ENCODE data around the gene RBBP5.
"Not testable (repeated sequence)": the region's sequence is repeated elsewhere in the genome, so short reads cannot be mapped to it uniquely, and the experiment has no call there.

RBBP5 gene, protein sequence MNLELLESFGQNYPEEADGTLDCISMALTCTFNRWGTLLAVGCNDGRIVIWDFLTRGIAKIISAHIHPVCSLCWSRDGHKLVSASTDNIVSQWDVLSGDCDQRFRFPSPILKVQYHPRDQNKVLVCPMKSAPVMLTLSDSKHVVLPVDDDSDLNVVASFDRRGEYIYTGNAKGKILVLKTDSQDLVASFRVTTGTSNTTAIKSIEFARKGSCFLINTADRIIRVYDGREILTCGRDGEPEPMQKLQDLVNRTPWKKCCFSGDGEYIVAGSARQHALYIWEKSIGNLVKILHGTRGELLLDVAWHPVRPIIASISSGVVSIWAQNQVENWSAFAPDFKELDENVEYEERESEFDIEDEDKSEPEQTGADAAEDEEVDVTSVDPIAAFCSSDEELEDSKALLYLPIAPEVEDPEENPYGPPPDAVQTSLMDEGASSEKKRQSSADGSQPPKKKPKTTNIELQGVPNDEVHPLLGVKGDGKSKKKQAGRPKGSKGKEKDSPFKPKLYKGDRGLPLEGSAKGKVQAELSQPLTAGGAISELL

DNA sequence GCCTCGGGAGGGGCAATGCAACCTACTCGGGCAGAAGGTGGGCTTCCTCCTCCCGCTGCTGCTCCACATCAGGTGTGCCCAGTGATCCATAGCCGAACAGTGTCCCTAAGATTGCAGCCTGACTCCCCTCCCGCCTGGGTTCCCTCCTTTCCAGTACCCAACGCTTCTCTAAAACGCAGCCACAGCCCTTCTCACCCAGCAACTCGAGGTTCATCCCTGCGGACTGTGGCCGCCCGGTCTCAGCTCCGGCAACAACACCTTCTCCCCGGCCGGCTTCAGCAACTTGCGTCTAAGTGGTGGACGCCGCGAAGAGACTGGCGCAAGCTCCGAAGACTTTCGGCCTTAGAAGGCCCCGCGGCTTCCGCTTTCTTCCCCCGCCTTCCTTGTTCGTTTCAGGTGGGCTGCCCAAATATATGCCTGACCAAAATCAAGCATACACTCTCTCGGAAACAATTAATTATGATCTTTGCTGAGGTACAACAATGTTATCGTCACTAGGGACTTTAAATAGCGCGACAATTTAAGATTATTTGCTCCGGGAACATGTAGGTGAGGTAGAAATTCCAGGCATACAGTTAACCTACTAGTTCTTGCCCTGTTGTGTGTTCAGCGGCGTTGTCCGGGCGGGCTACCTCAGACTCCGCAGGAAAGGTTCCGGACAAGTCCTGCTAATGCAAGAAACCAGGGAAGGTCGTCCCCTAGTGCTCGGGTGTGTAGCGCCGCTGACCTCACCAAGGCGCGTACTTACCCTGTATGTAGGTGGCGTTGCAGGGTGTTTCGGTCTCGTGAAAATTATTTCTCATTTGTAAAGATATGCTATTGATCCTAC lies at the start of gene RBBP5:
Gene RBBP5 (minus strand): TSS at position 319 of the 829 bp plus-strand sequence. CDS start 105 bp downstream, at position 214.
- H3K9ac ChIP-seq (ENCODE audit: low read depth, low read length): peak within 1 kb of the TSS; percentile 98
- peak within 1 kb of the TSS; percentile 78 for H3K27ac ChIP-seq (ENCODE audit: low read length)
- H3K4me1 ChIP-seq (ENCODE audit: insufficient read depth, low read length): peaks cover 6% of the 10 kb centered on the region; the same call in 1 of the 2 replicates
- H3K27me3 ChIP-seq (ENCODE audit: insufficient read depth, low read length): no peaks in the 10 kb centered on the region
- H3K9me3 ChIP-seq (ENCODE audit: insufficient read depth, low read depth, low read length): no peaks in the 10 kb centered on the region
- H3K4me3 ChIP-seq (ENCODE audit: low read length): peak within 1 kb of the TSS; percentile 98
- H3K36me3 ChIP-seq (ENCODE audit: insufficient read depth, low read depth, low read length): peaks cover 15% of the 10 kb centered on the region; the same call in 1 of the 2 replicates

DNA sequence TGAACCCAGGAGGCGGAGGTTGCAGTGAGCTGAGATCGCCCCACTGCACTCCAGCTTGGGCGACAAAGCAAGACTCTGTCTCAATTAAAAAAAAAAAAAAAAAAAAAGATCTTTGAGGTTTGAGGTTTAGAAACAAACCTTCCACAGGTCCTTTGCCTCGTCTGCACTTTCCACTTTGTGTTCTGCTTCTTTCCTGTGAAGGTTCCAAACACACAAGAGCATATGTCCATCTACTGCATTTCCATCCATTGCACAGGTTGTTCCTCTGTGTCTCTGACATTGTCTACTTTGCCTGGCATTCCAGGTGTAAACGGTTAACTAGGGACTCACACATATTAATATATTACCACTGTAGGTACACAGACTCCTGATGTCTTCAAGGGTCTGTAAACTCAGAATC lies 49.6 kb upstream of the RBBP5 start:
- no peak overlapping the region for H3K27ac ChIP-seq (ENCODE audit: low read length)
- peaks cover 24% of the 10 kb centered on the region for H3K36me3 ChIP-seq (ENCODE audit: insufficient read depth, low read depth, low read length)
- no peak overlapping the region for H3K9ac ChIP-seq (ENCODE audit: low read depth, low read length)
- no peak overlapping the region for H3K4me3 ChIP-seq (ENCODE audit: low read length)
- H3K27me3 ChIP-seq (ENCODE audit: insufficient read depth, low read length): no peaks in the 10 kb centered on the region
- no peaks in the 10 kb centered on the region for H3K4me1 ChIP-seq (ENCODE audit: insufficient read depth, low read length)
- no peaks in the 10 kb centered on the region for H3K9me3 ChIP-seq (ENCODE audit: insufficient read depth, low read depth, low read length)

DNA sequence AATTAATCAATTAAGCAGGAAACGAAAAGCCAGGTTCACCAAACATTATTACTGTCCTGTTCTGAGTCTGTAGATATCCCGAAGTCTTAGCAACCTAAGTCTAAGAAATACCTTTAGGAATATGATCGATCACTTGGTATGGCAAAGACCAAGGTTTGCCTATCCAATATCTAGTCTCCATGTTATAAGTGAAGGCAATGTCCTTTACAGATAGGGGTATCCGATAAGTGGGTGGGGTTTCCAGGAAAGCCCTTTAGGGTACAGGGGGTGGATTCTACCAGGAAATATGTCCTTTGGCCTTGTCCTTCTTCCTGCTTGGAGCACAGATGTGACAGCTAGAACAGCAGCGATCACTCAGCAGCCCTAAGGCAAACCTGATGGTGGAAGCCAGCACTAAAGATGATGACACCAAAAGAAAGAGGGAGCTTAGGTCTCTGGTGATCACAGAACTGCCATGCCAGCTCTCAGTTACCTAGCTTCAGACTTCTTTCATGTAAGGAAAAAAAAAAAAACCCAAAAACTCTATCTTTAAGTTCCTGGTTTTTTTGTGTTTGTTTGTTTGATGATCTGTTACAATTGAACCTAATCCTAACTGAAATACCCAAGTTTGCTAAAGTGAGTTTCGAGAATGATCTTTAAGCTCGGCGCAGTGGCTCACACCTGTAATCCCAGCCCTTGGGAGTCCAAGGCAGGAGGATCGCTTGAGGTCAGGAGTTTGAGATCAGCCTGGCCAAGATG lies 48.9 kb upstream of the RBBP5 start:
- Histone ChIP-seq H3K4me3 (ENCODE audit: low read length) (no peak overlapping the region), H3K27me3 (ENCODE audit: insufficient read depth, low read length) (no peaks in the 10 kb centered on the region), H3K36me3 (ENCODE audit: insufficient read depth, low read depth, low read length) (peaks cover 26% of the 10 kb centered on the region), H3K4me1 (ENCODE audit: insufficient read depth, low read length) (no peaks in the 10 kb centered on the region), H3K27ac (ENCODE audit: low read length) (no peak overlapping the region), H3K9me3 (ENCODE audit: insufficient read depth, low read depth, low read length) (no peaks in the 10 kb centered on the region), H3K9ac (ENCODE audit: low read depth, low read length) (no peak overlapping the region)

DNA sequence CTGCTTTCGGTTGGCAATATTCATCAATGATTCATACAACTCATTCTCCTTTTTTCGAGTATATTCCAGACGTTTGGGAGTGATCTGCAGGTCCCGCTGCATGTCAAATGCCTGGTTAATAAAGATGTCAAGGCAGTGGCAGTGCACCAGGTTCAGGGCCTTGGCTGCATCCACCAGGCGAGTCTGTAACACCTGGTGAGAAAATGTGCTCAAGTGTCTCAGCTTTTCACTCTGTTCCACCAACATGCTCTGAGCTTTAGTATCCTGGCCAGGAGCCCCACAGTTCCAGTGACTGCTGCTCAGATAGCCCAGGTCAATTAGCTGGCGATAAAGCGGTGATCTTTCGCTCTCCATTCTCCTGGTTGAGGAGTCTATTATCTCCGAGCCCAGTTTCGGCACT lies 47.5 kb upstream of the RBBP5 start:
- H3K4me3 ChIP-seq (ENCODE audit: low read length): no peak overlapping the region
- H3K4me1 ChIP-seq (ENCODE audit: insufficient read depth, low read length): no peaks in the 10 kb centered on the region
- H3K36me3 ChIP-seq (ENCODE audit: insufficient read depth, low read depth, low read length): peaks cover 33% of the 10 kb centered on the region
- no peak overlapping the region for H3K9ac ChIP-seq (ENCODE audit: low read depth, low read length)
- H3K9me3 ChIP-seq (ENCODE audit: insufficient read depth, low read depth, low read length): no peaks in the 10 kb centered on the region
- H3K27me3 ChIP-seq (ENCODE audit: insufficient read depth, low read length): no peaks in the 10 kb centered on the region
- no peak overlapping the region for H3K27ac ChIP-seq (ENCODE audit: low read length)

DNA sequence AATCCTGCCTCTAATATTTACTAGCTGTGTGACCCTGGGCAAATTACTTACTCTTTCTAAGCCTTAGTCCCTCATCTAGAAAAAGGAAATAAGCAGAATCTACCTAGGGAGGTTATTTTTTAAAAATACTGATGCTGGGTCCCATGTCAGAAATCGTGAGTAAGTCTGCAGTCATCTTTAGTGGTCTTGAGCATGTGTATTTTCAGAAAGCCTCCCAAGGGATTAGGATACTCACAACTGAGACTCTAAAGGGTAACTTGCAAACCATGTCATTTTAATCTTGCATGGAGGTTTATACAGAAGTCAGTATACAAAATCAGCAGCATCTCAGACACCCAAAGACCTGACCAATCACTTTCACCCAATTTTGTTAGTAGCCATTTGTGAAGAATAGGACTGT lies 46.5 kb upstream of the RBBP5 start:
- H3K4me3 ChIP-seq (ENCODE audit: low read length): no peak overlapping the region
- no peaks in the 10 kb centered on the region for H3K4me1 ChIP-seq (ENCODE audit: insufficient read depth, low read length)
- no peaks in the 10 kb centered on the region for H3K9me3 ChIP-seq (ENCODE audit: insufficient read depth, low read depth, low read length)
- H3K9ac ChIP-seq (ENCODE audit: low read depth, low read length): no peak overlapping the region
- H3K27me3 ChIP-seq (ENCODE audit: insufficient read depth, low read length): no peaks in the 10 kb centered on the region
- H3K27ac ChIP-seq (ENCODE audit: low read length): no peak overlapping the region
- H3K36me3 ChIP-seq (ENCODE audit: insufficient read depth, low read depth, low read length): peaks cover 42% of the 10 kb centered on the region

DNA sequence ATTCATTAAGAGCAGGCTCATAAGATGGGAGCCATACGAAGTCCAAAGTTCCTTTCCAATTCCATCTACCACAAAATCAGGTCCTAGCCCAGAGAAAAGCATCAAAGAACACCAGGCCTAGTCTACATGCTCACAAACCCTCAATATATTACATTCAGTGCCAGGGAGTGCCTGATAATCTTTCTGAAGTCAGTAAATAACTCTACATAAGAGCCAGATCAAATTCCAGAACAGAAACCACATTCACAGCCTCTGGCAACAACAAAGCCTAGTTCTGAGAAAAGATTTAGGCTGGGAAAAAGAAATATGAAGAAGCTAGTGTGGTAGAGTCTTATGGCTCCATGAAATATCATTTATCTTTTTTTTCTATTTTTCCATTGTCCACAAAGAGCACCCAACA lies 40.5 kb upstream of the RBBP5 start:
- Histone ChIP-seq H3K36me3 (ENCODE audit: insufficient read depth, low read depth, low read length) (peaks cover 81% of the 10 kb centered on the region), H3K27me3 (ENCODE audit: insufficient read depth, low read length) (no peaks in the 10 kb centered on the region), H3K4me1 (ENCODE audit: insufficient read depth, low read length) (no peaks in the 10 kb centered on the region), H3K27ac (ENCODE audit: low read length) (no peak overlapping the region), H3K9ac (ENCODE audit: low read depth, low read length) (no peak overlapping the region), H3K4me3 (ENCODE audit: low read length) (no peak overlapping the region), H3K9me3 (ENCODE audit: insufficient read depth, low read depth, low read length) (no peaks in the 10 kb centered on the region)

DNA sequence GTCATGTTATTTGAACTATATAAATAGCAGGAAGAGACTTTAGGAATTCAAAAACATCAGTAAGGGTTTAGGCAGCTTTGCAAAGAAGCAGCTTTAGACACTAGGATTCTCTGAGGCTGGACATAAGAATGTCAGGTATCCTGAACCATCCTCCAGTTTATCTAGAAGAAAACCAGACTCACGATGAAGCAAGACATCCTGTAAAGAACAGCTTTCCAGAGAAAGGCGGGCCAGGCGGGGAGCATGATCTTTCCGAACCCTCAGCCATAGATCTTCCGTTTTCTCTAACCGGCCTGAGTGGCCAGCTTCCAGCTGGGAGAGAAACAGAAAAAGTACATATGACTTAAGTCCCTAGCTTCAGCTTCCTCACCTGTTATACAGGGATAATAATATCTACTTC lies 39.3 kb upstream of the RBBP5 start:
- H3K4me3 ChIP-seq (ENCODE audit: low read length): no peak overlapping the region
- peaks cover 84% of the 10 kb centered on the region for H3K36me3 ChIP-seq (ENCODE audit: insufficient read depth, low read depth, low read length)
- no peak overlapping the region for H3K9ac ChIP-seq (ENCODE audit: low read depth, low read length)
- H3K4me1 ChIP-seq (ENCODE audit: insufficient read depth, low read length): no peaks in the 10 kb centered on the region
- no peaks in the 10 kb centered on the region for H3K27me3 ChIP-seq (ENCODE audit: insufficient read depth, low read length)
- H3K27ac ChIP-seq (ENCODE audit: low read length): no peak overlapping the region
- peaks cover 12% of the 10 kb centered on the region for H3K9me3 ChIP-seq (ENCODE audit: insufficient read depth, low read depth, low read length)

DNA sequence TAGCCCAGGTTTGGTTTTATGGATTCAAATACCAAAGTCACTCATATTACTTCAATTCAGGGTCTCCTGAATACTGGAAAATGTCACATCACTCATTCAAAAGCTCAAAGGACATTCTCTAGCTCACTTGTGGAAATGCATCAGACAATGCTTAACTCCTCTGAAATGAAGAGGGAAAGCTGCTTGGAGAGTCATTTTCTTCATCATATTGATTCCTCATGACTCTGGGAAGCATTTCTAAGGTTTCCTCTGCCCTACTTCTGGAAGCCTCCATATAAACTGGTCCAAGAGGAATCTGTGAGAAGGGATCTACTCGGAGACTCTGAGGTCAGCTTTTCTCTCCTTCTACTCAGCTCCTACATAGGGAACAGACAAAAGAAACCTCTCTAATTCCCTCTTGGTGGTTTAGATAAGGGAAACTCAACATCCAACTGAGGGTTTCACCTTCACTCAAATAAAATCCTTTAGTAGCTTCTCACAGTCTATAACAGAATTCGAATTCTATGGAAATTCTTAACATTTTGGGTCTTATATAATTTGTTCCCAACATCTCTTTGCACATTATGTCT lies 36.4 kb upstream of the RBBP5 start:
- no peak overlapping the region for H3K4me3 ChIP-seq (ENCODE audit: low read length)
- H3K9ac ChIP-seq (ENCODE audit: low read depth, low read length): no peak overlapping the region
- H3K27ac ChIP-seq (ENCODE audit: low read length): no peak overlapping the region
- no peaks in the 10 kb centered on the region for H3K4me1 ChIP-seq (ENCODE audit: insufficient read depth, low read length)
- peaks cover 85% of the 10 kb centered on the region for H3K36me3 ChIP-seq (ENCODE audit: insufficient read depth, low read depth, low read length)
- H3K9me3 ChIP-seq (ENCODE audit: insufficient read depth, low read depth, low read length): peaks cover 20% of the 10 kb centered on the region
- no peaks in the 10 kb centered on the region for H3K27me3 ChIP-seq (ENCODE audit: insufficient read depth, low read length)

DNA sequence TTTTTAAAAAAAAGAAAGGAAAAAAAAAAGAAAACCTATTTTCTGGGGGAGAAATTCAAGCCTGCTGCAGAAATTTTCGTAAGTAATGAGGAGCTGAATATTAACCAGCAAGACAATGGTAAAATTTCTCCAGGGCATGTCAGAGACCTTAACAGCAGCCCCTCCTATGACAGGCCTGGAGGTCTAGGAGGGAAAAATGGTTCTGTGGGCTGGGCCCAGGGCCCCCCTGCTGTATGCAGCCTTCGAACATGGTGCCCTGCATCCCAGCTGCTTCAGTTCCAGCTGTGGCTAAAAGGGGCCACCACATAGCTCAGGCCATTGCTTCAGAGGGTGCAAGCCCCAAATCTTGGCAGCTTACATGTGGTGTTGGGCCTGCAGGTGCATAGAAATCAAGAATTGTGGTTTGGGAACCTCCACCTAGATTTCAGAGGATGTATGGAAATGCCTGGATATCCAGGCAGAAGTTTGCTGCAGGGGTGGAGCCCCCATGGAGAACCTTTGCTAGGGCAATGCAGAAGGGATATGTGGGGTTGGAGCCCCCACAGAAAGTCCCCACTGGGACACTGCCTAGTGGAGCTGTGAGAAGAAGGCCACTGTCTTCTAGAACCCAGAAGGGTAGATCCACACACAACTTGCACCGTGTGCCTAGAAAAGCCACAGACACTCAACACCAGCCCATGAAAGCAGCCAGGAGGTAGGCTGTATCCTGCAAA lies 34.0 kb upstream of the RBBP5 start:
- H3K9ac ChIP-seq (ENCODE audit: low read depth, low read length); H3K27me3 ChIP-seq (ENCODE audit: insufficient read depth, low read length); H3K27ac ChIP-seq (ENCODE audit: low read length); H3K4me1 ChIP-seq (ENCODE audit: insufficient read depth, low read length); H3K4me3 ChIP-seq (ENCODE audit: low read length): not testable (repeated sequence)
- Histone ChIP-seq H3K36me3 (ENCODE audit: insufficient read depth, low read depth, low read length) (peaks cover 70% of the 10 kb centered on the region), H3K9me3 (ENCODE audit: insufficient read depth, low read depth, low read length) (peaks cover 20% of the 10 kb centered on the region)

DNA sequence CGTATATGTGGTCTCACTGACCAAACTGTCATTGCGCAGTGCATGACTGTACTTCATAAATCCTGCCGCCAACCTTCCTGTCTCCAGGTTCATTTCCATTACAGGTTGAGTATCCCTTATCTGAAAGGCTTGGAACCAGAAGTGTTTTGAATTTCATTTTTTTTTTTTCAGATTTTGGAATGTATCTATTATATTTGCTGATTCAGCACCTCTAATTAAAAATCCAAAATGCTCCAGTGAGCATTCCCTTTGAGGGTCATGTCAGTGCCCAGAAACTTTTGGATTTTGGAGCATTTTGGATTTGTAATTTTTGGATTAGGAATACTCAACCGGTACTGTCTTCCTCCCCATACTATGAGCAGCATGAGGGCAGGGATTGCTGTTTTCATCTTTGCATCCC lies 30.7 kb upstream of the RBBP5 start:
- Histone ChIP-seq H3K9ac (ENCODE audit: low read depth, low read length) (no peak overlapping the region), H3K9me3 (ENCODE audit: insufficient read depth, low read depth, low read length) (peaks cover 20% of the 10 kb centered on the region), H3K4me3 (ENCODE audit: low read length) (no peak overlapping the region), H3K27me3 (ENCODE audit: insufficient read depth, low read length) (no peaks in the 10 kb centered on the region), H3K27ac (ENCODE audit: low read length) (no peak overlapping the region), H3K4me1 (ENCODE audit: insufficient read depth, low read length) (no peaks in the 10 kb centered on the region), H3K36me3 (ENCODE audit: insufficient read depth, low read depth, low read length) (peaks cover 57% of the 10 kb centered on the region)
